GM12878 (cell line): ENCODE results near the gene MYBPC1.

Experiments
- BACH1 ChIP-seq: fragments of 450-650 bp; IDR thresholded peaks from 2 replicates; pipeline ENCODE4 v1.6.1; 2017; ENCODE audit warnings: mild to moderate bottlenecking, borderline replicate concordance
- LARP7 ChIP-seq: fragments of 450-650 bp; IDR thresholded peaks from 2 replicates; pipeline ENCODE4 v1.6.1; 2017; ENCODE audit warnings: mild to moderate bottlenecking
- POLR2A ChIP-seq: IDR thresholded peaks from 2 replicates; pipeline ENCODE4 v1.6.1; 2011; ENCODE audit warnings: low read depth, mild to moderate bottlenecking, low read length
- TF ChIP-seq, protein P1 (sequence below): fragments of 450-650 bp; IDR thresholded peaks from 2 replicates; pipeline ENCODE4 v1.6.1; 2017; ENCODE audit warnings: mild to moderate bottlenecking
- TF ChIP-seq, protein P2 (sequence below), 3 experiments: IDR thresholded peaks in 2 of 3; conservative IDR thresholded peaks in 1 of 3; 2 replicates each; pipeline ENCODE4 v1.5.1; 2011; ENCODE audit warnings: low read depth in 3 of 3, low read length in 3 of 3, mild to moderate bottlenecking in 3 of 3, control low read depth in 2 of 3, moderate library complexity in 2 of 3, inconsistent platforms in 1 of 3, mixed read lengths in 1 of 3; ENCODE audit not compliant: control insufficient read depth in 2 of 3, insufficient read depth in 1 of 3; ENCODE audit errors: extremely low read depth in 1 of 3
- TF ChIP-seq, protein P3 (sequence below): IDR thresholded peaks from 2 replicates; pipeline ENCODE4 v1.6.1; 2011; ENCODE audit warnings: borderline replicate concordance, low read depth, mild to moderate bottlenecking, moderate library complexity, mixed read lengths, low read length; ENCODE audit not compliant: insufficient read depth; ENCODE audit errors: extremely low read length

- TF ChIP-seq, protein P1, sequence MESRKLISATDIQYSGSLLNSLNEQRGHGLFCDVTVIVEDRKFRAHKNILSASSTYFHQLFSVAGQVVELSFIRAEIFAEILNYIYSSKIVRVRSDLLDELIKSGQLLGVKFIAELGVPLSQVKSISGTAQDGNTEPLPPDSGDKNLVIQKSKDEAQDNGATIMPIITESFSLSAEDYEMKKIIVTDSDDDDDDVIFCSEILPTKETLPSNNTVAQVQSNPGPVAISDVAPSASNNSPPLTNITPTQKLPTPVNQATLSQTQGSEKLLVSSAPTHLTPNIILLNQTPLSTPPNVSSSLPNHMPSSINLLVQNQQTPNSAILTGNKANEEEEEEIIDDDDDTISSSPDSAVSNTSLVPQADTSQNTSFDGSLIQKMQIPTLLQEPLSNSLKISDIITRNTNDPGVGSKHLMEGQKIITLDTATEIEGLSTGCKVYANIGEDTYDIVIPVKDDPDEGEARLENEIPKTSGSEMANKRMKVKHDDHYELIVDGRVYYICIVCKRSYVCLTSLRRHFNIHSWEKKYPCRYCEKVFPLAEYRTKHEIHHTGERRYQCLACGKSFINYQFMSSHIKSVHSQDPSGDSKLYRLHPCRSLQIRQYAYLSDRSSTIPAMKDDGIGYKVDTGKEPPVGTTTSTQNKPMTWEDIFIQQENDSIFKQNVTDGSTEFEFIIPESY = no peak
- TF ChIP-seq, protein P2, sequence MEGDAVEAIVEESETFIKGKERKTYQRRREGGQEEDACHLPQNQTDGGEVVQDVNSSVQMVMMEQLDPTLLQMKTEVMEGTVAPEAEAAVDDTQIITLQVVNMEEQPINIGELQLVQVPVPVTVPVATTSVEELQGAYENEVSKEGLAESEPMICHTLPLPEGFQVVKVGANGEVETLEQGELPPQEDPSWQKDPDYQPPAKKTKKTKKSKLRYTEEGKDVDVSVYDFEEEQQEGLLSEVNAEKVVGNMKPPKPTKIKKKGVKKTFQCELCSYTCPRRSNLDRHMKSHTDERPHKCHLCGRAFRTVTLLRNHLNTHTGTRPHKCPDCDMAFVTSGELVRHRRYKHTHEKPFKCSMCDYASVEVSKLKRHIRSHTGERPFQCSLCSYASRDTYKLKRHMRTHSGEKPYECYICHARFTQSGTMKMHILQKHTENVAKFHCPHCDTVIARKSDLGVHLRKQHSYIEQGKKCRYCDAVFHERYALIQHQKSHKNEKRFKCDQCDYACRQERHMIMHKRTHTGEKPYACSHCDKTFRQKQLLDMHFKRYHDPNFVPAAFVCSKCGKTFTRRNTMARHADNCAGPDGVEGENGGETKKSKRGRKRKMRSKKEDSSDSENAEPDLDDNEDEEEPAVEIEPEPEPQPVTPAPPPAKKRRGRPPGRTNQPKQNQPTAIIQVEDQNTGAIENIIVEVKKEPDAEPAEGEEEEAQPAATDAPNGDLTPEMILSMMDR (IDR thresholded peaks at IDR 0.05 in 2 of 3, conservative IDR thresholded peaks at IDR 0.05 in 1 of 3; ENCODE audit: control insufficient read depth in 2 of 3, extremely low read depth in 1 of 3, insufficient read depth in 1 of 3, low read depth in 3 of 3, low read length in 3 of 3) = no peak
- no peak for TF ChIP-seq BACH1
- no peak for TF ChIP-seq POLR2A
- TF ChIP-seq, protein P3, sequence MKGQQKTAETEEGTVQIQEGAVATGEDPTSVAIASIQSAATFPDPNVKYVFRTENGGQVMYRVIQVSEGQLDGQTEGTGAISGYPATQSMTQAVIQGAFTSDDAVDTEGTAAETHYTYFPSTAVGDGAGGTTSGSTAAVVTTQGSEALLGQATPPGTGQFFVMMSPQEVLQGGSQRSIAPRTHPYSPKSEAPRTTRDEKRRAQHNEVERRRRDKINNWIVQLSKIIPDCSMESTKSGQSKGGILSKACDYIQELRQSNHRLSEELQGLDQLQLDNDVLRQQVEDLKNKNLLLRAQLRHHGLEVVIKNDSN = no peak
- no peak for TF ChIP-seq LARP7
Measured at GRCh38 chr12:101552277-101552676, 42.5 kb upstream of the MYBPC1 start.
